HG03175 (cell line): Measurements from ENCODE around the gene PCCA.
A peak's percentile ranks its signal among the peaks of the same experiment; 100 is the strongest.

ENCODE experiments used
- ATAC-seq: cut with Tn5 transposase; IDR thresholded peaks from one replicate; pipeline ENCODE4 v1.9.1; 2021; ENCODE audit warnings: mild to moderate bottlenecking, moderate library complexity; ENCODE audit not compliant: unreplicated experiment

The PCCA gene

DNA sequence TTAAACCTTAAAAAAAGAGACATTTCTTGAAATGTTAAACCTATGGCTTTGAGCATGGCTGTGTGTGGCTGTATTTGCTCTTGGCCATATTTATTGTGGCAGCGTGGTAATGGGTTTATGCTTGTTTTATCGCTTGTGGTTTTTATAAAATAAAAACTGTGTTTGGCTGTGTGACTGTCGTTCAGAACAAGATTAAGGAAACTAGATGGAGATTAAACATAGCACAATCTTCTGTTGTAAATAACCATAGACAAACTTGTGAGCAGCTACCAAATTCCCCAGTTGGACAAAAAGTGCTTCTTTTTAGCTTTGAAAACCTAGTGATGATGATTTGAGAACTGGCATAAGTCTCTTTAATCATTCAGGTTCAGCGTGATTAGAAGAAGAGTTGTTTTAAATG is 308.7 kb downstream of the PCCA start:
- no peak for ATAC-seq

DNA sequence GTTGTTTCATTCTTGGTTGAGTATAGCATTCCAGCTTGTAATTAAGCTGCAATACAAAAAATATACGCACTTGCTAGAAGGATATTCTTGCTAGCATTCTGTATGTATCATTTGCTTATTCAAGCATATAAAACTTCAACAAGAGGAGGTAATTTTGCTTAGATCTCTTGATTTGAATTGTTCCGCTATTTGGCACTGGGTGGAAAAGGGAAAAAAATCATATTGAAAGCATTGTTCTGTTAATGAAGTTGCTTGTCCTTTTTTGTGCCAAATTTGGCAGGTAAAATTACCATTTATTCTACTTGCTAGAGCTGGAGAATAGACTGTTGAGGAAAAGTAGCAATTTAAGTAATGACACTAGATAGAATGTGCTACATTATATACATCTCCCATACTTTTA is 309.5 kb downstream of the PCCA start:
- no peak for ATAC-seq

DNA sequence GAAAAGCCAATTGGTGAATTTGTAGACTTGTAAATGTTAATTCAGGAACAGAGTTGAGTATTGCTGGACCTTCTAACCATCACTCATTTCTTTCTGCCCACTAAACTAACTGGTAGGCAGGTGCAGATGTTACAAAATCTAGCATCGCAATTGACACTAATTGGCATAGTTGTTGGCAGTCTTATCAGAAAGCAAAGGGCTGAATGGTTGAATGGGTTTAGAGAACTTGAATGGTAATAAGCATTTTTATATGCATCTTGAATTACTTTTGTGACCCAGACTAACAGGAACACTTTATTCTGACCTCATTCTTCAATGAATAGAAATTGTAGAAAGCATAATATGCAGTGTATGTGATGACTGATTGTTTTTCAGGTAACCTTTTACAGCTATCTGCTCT is 310.6 kb downstream of the PCCA start:
- no peak for ATAC-seq

DNA sequence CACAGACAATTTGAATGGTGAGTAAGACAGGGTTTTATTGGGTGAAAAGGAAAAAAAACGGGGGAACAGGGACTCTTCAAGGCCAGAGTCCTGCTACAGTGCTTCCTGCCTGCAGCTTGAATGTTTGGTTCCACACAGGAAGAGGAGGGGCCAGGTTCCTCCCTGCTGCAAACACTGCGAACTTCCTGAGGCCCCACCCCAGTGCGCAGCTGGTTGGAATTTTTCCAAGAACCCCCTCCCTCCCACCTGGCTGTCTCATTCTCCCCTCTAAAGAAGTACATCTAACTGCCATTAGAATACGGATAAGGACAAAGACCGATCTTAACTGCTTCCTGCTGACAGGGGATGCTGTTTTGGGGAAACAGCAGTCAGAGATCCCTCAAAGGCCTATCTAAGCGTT is 314.8 kb downstream of the PCCA start:
- ATAC-seq, result no peak

DNA sequence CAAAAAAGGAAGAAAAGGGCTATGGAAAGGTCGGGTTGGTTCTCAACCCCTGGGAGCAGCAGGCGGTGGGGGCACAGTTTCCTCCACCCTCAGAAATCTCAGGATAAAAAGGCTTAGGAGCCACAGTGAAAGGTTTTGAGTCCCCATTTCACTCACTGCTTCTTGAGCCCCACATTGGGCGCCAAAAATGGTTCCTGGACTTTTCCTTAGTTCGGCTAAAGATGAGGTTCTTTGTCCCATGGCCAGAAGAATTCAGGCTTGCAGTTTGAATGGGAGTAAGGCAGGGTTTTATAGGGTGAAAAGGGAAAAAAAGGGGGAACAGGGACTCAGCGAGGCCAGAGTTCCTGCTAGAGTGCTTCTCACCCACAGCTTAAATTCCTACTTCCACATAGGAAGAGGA is 320.2 kb downstream of the PCCA start:
- ATAC-seq, result no peak

DNA sequence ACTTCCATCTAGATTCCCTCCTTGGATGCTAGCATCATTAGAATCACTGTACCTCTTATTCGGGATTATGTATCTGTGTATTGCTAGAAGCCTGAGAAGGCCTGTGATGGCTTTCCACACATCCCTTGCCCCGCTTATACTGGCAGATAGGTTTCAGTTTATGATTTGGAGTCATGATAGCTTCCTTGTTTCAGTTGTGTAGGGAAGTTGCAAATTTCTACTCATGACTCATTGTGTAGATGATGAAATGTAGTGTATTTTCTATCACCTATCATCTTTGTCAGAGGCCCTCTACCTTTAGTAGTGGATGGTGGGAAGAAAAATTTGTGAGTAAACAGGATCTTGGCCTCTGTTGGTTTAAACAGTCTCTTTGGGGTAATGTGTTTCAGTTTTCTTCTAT is 334.5 kb downstream of the PCCA start:
- ATAC-seq, result no peak

DNA sequence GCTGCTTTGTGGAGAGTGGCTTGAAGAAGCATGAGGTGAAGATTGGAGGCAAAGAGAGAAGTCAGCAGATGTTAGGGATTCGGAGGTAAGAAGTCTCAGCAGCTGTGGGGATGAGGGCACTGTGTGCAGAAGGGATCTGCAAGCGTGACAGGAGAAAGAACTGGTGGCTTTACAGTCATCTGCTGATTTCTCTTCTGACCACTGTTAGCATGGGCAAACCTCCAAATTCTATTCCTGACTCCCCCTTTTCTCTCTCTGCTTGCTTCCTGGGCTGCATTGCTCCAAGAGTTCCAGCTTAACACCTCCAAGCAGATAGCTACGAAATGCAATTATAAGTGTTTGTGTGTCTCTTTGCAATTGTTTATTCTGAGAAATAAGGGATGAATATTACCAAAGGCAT is 340.1 kb downstream of the PCCA start:
- ATAC-seq, result no peak

DNA sequence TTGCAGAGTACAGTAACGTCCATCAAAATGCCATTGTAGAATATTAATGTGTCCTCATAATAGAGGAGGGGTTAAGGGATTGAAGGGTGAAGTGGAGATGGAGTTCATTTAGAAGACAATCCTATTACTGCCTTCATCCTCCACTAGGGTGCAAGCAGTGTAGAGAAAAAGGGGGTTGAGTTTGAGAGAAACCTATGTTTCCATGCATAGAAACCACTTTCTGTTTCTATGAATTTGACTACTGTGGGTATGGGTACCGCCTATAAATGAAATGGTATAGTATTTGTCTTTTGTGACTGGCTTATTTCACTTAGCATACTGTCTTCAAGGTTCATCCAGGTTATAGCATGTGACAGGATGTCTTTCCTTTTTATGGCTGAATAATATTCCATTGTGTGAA is 343.7 kb downstream of the PCCA start:
- no peak for ATAC-seq

DNA sequence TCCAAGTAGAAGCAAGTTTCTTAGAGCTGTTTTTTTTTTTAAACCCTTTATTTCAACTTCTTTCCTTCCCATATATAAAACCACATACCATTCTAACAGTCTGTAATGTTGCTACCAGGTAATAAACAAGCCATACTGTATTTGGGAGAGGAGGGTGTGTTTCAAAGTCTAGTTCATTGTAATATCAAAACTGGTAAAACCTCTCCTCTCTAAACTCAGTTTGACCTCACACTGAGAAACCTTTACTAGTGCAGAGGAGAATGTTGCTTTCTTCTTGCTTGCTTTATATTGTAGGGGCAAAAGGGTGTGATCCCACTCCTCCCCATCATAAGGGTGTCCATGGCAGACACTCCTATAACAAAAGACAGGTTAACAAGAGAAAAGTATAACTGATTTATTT is 344.6 kb downstream of the PCCA start:
- ATAC-seq, result no peak

DNA sequence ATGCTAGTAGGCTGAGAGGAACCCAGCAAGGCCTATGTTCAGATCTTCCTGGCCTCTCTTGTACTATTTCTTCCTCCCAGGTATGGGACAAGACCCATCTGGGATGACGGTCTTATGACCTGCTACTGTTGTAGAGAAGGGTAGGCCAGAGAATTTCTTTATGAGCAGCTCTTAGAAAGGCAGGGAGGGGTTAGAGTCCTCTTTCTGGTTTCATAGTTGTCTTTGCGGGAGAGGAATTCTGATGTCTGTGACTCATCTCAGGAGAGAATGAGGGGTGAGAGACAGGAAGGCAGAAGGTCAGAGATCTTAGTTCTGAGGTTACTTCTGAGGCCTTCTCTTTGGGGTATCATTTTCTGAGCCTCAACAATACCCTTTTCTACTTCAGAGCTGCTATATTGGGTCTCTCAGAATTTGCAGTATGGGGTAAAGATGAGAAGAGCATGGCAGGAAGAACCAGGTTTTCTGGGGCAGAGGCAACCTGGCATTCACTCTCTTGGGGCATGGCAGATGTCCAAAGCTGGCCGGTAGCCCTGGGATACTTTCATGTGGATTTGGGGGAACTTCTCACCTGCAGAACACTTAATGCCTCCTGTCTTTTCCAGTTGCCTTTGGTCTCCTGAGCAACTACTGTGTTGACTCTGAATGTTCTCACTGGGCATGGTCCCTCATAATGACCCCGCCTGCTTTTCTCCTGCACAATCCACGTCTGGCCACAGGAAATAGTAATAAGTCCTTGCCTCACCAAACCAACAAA is 345.3 kb downstream of the PCCA start:
- peak; percentile 83 for ATAC-seq

DNA sequence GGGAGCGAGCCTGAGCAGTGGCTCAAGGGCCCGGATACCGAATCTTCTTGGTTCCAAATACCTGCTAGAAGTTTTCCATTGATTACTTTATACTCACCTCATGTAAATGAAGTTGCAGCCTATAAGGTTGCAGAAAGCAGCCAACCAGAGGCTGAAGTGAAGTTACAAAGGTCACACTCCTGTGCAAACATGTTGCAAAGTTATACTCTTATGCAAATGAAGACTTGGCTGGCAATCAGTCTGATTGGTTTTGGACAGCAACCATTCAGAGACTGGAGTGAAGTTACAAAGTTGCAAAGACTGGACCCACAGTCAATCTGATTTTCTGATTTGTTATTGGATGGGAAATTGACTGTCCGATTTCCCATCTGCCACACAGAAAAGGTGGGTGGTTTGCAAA is 347.2 kb downstream of the PCCA start:
- no peak for ATAC-seq

DNA sequence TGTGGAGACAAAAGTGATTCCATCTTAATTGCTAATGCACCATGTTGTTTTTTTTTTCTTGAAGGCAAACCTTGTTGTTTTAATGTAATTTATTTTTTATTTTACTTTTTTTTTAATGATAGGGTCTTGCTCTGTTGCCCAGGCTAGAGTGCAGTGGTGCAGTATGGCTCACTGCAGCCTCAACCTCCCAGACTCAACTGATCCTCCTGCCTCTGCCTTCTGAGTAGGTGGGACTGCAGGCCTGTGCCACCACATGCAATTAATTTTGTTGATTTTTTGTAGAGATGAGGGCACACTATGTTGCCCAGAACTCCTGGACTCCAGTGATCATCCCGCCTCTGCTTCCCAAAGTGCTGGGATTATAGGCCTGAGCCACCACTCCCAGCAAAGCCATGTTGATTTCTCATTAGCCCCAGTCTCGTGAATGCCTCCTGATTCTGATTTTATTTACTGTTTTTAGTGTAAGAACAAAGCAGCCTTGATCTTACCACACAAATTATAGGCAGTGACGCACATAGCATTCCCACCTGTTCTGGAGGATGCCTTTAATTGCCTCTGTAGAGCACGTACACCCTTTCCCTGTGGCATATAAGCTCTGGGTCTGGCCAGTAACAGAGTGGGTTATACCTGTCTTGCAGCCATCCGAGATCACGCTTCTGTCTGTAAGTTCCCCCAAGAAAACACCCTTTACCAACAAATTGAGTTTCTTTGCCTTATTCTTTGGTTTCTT is 349.3 kb downstream of the PCCA start:
- ATAC-seq, result no peak

DNA sequence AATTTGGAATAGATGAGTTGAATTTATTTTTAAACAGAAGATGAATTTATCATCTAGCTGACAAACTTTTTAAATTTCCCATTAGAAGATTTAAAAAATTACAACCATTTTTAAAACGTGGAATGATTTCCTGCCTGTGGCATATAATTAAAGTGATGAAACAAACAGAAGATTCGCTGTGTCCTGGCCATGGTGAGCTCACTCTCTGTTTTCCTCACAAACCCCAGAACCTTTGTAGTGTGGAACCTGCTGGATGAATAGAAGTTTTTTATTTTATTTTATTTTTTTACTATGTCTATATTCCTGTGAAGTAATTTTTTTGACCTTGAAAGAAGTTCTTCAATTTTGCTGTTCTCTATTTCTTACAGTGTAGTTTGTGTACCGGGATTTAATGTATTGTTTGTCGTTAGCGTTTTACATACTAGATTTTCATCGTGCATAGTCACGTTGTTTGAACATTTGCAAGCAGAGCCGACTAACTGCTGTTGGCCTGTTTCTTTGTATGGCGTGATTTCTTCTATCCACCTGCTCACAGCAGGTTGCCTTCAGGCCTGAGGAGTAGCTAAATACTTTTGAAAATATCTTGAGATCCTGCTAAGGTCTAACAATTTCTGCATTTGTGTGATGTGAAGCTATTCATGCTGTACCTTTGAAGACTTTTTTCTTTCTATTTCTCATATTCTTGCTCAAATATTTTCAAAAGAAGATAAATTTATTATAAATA is 350.5 kb downstream of the PCCA start:
- no peak for ATAC-seq

DNA sequence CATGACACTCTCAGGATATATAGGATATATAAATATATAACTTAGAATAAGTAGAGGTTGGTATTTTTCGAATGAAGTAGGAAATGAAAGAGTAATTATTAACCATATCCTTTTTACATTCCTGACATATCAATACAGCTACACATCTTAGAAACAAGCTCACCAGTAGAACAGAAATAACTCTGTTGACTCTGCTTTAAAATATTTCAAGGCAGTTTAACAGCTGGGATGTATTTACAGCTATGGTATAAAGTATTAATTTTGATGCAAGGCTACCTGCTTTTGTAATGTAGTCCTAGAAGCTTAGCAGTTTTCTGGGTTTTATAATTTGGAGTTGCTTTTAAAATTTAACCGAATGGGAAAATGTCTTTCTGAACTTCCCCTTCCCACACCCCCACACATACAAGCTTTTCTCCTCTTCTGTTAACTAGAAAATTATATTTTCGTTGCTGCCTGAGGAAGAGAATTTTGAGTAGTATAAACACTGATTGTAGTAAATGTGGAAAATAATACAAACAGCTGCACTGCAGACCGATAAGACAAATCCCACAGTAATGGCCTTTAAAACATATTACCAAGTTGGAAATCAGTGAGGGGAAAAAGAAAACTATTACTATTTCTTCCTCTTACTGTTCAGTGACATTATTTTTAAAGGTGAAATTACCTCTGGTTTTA is 352.0 kb downstream of the PCCA start:
- no peak for ATAC-seq

DNA sequence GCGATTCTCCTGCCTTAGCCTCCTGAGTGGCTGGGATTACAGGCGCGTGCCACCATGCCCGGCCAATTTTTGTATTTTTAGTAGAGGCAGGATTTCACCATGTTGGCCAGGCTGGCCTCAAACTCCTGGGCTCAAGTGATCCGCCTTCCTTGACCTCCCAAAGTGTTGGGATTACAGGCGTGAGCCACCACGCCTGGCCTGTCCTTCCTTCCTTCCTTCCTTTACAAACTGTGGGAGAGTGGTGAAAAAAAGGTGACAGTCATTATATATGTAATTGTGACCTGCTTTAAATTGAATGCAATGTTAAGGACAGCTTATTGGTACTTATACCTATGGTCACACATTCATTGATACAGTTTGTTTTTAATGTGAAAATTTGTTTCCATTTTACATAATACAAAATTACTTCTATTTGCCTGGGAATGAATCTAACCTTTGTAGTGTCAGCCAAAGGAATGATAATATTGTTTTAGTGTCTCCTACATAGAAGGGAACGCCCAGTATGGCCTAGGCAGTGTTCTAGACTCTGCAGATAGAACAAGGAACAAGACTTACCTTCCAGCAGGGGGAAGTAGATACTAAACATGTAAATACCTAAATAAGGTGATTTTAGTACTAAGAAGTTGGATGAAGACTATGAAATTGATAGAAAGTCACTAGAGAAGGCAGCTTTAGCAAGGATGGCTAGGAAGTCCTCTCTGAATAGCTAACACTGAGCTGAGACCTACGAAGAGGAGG is 353.4 kb downstream of the PCCA start:
- ATAC-seq, result no peak

DNA sequence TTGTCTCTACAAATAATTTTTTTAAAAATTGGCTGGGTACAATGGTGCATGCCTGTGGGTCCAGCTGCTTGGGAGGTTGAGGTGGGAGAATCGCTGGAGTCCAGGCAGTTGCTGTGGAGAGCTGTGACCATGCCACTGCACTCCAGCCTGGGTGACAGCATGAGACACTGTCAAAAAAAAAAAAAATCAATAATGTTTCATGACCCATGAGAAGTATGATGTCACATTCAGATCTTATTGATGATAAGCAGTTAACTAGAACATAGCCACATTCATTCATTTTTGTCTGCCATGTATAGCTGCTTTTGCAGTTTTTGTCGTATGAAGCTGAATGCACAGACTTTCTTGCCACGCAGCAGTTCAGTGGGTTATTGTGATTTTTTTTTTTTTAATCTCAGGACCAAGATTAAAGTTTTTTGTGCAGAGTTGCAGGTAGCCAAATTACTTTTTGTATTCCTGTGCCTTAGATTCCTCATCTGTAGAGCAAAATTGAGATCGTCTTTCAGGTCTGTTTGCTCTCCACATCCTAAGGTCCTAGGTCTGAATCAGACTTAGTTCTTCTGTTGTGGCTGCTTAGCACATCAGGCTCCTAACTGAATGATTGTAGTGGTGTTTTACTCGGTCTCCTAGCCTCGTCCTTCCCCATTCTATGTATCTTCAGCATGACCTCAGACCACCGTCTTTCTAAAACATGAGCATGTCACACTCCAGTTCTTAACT is 354.5 kb downstream of the PCCA start:
- no peak for ATAC-seq

DNA sequence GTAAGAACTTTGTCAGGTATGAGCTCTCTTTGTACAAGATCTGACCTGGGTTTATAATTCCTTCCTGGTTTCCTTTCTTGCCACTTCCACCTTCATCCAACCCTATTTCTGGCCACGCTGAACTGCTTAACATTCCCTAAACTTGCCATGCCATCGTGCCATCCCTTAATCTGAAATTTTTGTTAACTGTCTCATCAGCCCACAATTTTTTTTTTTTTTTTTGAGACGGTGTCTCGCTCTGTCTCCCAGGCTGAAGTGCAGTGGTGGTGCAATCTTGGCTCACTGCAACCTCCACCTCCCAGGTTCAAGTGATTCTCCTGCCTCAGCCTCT is 355.1 kb downstream of the PCCA start:
- ATAC-seq, result no peak

DNA sequence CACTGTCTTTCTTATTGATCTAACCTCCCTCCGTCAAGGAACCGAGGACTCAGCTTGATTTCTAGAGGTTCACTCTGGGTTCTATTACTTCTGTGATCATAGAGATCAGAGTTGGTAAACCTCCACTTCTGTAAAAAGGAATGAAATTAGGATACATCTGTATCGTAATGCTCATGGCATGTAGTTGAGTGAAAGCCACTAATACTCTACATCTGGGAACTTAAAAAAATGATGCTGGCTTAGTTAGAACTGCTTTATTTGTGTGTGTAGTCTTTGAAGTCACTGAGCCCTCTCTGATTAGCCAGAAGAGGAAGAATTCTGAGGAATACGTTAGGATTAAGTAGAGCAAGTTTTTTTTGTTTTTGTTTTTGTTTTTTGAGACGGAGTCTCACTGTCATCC is 358.9 kb downstream of the PCCA start:
- ATAC-seq, result no peak

DNA sequence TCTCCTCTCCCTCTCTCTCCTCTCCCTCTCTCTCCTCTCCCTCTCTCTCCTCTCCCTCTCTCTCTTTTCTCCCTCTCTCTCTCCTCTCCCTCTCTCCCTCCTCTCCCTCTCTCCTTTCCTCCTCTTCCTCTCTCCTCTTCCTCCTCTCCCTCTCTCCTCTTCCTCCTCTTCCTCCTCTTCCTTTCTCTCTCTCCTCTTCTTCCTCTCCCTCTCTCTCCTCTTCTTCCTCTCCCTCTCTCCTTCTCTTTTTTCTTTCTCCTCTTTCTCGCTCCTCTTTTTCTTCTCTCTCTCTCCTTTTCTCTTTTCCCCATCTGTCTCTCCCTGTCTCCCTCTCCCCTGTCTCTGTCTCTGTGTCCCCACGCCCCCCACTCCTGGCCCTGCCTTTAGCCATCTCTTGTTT is 363.0 kb downstream of the PCCA start:
- ATAC-seq, result no peak

DNA sequence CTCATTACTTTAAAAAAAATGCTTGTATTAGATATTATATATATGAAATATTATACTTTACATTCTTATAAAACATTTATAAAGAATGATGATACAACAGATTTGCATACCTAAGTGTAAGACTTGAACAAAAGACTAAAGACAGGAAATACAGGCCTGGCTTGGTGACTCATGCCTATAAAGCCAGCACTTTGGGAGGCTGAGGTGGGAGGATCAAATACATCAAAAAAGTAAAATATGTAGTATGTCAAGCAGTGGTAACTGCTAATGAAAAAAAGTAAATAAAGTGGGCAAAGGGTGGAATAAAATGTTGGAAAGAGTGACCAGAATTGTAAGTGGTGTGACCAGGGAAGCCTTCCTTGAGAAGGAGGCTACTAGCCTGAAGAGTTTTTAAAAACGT is 366.0 kb downstream of the PCCA start:
- ATAC-seq, result no peak
